HEK293 (cell line): Measurements from ENCODE around the gene GTF3C5.

Source experiments
- YY1 ChIP-seq: fragments of 450-650 bp; formaldehyde crosslinking; IDR thresholded peaks from 2 replicates; pipeline ENCODE4 v1.5.1; 2018; ENCODE audit warnings: missing biosample characterization, missing genetic modification characterization
- ZNF132 ChIP-seq: fragments of 450-650 bp; formaldehyde crosslinking; IDR thresholded peaks from 2 replicates; pipeline ENCODE4 v1.5.1; 2017; ENCODE audit warnings: missing biosample characterization, missing genetic modification characterization, borderline replicate concordance
- ZNF585B ChIP-seq: fragments of 450-650 bp; formaldehyde crosslinking; IDR thresholded peaks from 2 replicates; pipeline ENCODE4 v1.5.1; 2016; ENCODE audit warnings: missing biosample characterization, missing genetic modification characterization
- TF ChIP-seq, protein P1 (sequence below): fragments of 450-650 bp; formaldehyde crosslinking; IDR thresholded peaks from 2 replicates; pipeline ENCODE4 v1.5.1; 2016; ENCODE audit warnings: missing biosample characterization, missing genetic modification characterization
- TF ChIP-seq, protein P2 (sequence below): fragments of 450-650 bp; formaldehyde crosslinking; conservative IDR thresholded peaks from 2 replicates; pipeline ENCODE4 v1.5.1; 2016; ENCODE audit warnings: low read depth, missing biosample characterization, missing genetic modification characterization
- TF ChIP-seq, protein P3 (sequence below): fragments of 450-650 bp; formaldehyde crosslinking; IDR thresholded peaks from 2 replicates; pipeline ENCODE4 v1.5.1; 2016; ENCODE audit warnings: missing biosample characterization, missing genetic modification characterization
- TF ChIP-seq, protein P4 (sequence below): fragments of 450-650 bp; formaldehyde crosslinking; IDR thresholded peaks from 2 replicates; pipeline ENCODE4 v1.5.1; 2016; ENCODE audit warnings: missing biosample characterization, missing genetic modification characterization
- TF ChIP-seq, protein P5 (sequence below): fragments of 450-650 bp; formaldehyde crosslinking; IDR thresholded peaks from 2 replicates; pipeline ENCODE4 v1.5.1; 2016; ENCODE audit warnings: missing biosample characterization, missing genetic modification characterization
- TF ChIP-seq, protein P6 (sequence below): fragments of 450-650 bp; formaldehyde crosslinking; IDR thresholded peaks from 2 replicates; pipeline ENCODE4 v1.5.1; 2016; ENCODE audit warnings: missing biosample characterization, missing genetic modification characterization
- TF ChIP-seq, protein P7 (sequence below): sonication (generic); formaldehyde crosslinking; IDR thresholded peaks from 2 replicates; pipeline ENCODE4 v1.8.1; 2022; ENCODE audit warnings: mild to moderate bottlenecking, moderate library complexity, missing genetic modification reagents

DNA sequence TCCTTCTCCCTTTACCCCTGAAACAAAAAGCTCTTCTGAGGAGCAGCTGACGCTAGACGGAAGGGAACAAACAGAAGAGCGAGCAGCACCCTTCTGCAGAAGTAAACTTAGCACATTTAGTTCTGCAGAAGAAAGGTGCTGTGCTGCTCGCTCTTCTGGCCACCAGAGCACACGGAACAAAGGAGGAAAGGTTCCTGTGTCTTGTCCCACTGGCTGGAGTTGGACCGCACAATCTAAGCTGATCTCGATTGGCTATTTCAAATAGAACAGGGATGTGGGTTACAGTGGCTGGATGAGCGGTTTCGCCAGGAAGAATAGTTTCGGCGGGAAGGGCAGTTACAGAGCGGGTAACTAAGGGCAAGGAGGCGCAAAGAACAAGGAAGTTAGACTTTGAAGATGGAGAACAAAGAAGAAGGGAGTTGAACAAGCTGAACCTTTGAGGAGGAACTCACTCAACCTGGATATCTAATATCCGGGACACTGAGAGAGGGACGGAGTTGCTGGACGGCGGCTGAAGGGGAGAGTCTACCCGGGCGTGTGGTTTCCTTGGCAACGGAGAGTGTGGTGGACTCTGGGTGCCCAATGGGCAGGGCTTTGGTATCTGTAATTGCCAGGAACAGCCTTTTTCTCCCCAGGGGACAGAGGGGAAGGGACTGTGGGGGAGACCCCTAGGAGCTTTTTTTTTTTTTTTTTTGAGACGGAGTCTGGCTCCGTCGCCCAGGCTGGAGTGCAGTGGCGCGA, 7.1 kb downstream of the GTF3C5 start:
- TF ChIP-seq, protein P1, sequence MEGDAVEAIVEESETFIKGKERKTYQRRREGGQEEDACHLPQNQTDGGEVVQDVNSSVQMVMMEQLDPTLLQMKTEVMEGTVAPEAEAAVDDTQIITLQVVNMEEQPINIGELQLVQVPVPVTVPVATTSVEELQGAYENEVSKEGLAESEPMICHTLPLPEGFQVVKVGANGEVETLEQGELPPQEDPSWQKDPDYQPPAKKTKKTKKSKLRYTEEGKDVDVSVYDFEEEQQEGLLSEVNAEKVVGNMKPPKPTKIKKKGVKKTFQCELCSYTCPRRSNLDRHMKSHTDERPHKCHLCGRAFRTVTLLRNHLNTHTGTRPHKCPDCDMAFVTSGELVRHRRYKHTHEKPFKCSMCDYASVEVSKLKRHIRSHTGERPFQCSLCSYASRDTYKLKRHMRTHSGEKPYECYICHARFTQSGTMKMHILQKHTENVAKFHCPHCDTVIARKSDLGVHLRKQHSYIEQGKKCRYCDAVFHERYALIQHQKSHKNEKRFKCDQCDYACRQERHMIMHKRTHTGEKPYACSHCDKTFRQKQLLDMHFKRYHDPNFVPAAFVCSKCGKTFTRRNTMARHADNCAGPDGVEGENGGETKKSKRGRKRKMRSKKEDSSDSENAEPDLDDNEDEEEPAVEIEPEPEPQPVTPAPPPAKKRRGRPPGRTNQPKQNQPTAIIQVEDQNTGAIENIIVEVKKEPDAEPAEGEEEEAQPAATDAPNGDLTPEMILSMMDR: no peak
- TF ChIP-seq, protein P2, sequence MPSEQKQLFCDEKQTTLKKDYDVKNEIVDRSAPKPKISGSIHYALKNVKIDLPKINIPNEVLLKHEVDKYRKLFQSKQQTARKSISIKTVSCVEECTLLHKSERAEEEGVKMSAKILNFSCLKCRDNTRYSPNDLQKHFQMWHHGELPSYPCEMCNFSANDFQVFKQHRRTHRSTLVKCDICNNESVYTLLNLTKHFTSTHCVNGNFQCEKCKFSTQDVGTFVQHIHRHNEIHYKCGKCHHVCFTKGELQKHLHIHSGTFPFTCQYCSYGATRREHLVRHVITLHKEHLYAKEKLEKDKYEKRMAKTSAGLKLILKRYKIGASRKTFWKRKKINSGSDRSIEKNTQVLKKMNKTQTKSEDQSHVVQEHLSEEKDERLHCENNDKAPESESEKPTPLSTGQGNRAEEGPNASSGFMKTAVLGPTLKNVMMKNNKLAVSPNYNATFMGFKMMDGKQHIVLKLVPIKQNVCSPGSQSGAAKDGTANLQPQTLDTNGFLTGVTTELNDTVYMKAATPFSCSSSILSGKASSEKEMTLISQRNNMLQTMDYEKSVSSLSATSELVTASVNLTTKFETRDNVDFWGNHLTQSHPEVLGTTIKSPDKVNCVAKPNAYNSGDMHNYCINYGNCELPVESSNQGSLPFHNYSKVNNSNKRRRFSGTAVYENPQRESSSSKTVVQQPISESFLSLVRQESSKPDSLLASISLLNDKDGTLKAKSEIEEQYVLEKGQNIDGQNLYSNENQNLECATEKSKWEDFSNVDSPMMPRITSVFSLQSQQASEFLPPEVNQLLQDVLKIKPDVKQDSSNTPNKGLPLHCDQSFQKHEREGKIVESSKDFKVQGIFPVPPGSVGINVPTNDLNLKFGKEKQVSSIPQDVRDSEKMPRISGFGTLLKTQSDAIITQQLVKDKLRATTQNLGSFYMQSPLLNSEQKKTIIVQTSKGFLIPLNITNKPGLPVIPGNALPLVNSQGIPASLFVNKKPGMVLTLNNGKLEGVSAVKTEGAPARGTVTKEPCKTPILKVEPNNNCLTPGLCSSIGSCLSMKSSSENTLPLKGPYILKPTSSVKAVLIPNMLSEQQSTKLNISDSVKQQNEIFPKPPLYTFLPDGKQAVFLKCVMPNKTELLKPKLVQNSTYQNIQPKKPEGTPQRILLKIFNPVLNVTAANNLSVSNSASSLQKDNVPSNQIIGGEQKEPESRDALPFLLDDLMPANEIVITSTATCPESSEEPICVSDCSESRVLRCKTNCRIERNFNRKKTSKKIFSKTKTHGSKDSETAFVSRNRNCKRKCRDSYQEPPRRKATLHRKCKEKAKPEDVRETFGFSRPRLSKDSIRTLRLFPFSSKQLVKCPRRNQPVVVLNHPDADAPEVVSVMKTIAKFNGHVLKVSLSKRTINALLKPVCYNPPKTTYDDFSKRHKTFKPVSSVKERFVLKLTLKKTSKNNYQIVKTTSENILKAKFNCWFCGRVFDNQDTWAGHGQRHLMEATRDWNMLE (tag by site-specific recombination): no peak
- TF ChIP-seq, protein P3, sequence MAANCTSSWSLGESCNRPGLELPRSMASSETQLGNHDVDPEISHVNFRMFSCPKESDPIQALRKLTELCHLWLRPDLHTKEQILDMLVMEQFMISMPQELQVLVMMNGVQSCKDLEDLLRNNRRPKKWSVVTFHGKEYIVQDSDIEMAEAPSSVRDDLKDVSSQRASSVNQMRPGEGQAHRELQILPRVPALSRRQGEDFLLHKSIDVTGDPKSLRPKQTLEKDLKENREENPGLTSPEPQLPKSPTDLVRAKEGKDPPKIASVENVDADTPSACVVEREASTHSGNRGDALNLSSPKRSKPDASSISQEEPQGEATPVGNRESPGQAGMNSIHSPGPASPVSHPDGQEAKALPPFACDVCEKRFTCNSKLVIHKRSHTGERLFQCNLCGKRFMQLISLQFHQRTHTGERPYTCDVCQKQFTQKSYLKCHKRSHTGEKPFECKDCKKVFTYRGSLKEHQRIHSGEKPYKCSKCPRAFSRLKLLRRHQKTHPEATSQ (tag by site-specific recombination): no peak
- TF ChIP-seq, protein P4, sequence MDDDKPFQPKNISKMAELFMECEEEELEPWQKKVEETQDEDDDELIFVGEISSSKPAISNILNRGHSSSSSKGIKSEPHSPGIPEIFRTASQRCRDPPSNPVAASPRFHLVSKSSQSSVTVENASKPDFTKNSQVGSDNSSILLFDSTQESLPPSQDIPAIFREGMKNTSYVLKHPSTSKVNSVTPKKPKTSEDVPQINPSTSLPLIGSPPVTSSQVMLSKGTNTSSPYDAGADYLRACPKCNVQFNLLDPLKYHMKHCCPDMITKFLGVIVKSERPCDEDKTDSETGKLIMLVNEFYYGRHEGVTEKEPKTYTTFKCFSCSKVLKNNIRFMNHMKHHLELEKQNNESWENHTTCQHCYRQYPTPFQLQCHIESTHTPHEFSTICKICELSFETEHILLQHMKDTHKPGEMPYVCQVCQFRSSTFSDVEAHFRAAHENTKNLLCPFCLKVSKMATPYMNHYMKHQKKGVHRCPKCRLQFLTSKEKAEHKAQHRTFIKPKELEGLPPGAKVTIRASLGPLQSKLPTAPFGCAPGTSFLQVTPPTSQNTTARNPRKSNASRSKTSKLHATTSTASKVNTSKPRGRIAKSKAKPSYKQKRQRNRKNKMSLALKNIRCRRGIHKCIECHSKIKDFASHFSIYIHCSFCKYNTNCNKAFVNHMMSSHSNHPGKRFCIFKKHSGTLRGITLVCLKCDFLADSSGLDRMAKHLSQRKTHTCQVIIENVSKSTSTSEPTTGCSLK (tag by site-specific recombination): no peak
- TF ChIP-seq ZNF585B (no peak), ZNF132 (tag by site-specific recombination) (no peak), YY1 (no peak)
- TF ChIP-seq, protein P5, sequence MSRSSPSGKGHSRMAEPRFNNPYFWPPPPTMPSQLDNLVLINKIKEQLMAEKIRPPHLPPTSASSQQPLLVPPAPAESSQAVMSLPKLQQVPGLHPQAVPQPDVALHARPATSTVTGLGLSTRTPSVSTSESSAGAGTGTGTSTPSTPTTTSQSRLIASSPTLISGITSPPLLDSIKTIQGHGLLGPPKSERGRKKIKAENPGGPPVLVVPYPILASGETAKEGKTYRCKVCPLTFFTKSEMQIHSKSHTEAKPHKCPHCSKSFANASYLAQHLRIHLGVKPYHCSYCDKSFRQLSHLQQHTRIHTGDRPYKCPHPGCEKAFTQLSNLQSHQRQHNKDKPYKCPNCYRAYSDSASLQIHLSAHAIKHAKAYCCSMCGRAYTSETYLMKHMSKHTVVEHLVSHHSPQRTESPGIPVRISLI (tag by site-specific recombination): no peak
- TF ChIP-seq, protein P6, sequence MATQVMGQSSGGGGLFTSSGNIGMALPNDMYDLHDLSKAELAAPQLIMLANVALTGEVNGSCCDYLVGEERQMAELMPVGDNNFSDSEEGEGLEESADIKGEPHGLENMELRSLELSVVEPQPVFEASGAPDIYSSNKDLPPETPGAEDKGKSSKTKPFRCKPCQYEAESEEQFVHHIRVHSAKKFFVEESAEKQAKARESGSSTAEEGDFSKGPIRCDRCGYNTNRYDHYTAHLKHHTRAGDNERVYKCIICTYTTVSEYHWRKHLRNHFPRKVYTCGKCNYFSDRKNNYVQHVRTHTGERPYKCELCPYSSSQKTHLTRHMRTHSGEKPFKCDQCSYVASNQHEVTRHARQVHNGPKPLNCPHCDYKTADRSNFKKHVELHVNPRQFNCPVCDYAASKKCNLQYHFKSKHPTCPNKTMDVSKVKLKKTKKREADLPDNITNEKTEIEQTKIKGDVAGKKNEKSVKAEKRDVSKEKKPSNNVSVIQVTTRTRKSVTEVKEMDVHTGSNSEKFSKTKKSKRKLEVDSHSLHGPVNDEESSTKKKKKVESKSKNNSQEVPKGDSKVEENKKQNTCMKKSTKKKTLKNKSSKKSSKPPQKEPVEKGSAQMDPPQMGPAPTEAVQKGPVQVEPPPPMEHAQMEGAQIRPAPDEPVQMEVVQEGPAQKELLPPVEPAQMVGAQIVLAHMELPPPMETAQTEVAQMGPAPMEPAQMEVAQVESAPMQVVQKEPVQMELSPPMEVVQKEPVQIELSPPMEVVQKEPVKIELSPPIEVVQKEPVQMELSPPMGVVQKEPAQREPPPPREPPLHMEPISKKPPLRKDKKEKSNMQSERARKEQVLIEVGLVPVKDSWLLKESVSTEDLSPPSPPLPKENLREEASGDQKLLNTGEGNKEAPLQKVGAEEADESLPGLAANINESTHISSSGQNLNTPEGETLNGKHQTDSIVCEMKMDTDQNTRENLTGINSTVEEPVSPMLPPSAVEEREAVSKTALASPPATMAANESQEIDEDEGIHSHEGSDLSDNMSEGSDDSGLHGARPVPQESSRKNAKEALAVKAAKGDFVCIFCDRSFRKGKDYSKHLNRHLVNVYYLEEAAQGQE (tag by site-specific recombination): no peak
- TF ChIP-seq, protein P7, sequence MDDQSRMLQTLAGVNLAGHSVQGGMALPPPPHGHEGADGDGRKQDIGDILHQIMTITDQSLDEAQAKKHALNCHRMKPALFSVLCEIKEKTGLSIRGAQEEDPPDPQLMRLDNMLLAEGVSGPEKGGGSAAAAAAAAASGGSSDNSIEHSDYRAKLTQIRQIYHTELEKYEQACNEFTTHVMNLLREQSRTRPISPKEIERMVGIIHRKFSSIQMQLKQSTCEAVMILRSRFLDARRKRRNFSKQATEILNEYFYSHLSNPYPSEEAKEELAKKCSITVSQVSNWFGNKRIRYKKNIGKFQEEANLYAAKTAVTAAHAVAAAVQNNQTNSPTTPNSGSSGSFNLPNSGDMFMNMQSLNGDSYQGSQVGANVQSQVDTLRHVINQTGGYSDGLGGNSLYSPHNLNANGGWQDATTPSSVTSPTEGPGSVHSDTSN (CRISPR knock-in tag): no peak
